GM12878 (cell line): Measurements from ENCODE around the gene VIPR1. TPM values are rescaled to one million over a fixed set of nuclear protein-coding genes. Genes with fewer than 3 reads are reported as not detected.

ENCODE experiments used
- ATAC-seq: fragments of 200-7000 bp; cut with Tn5 transposase; 3 replicates; pipeline ENCODE4 v1.9.1; 2020; ENCODE audit warnings: mild to moderate bottlenecking, moderate library complexity
- BruUV-seq: library from RNA; stranded (reverse); fragments of 400-500 nt; replicated peaks from 2 replicates; lab custom pipeline; 2021; lab: Mats Ljungman, UMichigan
- CTCF ChIA-PET: fragments of 300-600 bp; sonication (Branson Sonifier 250); formaldehyde crosslinking; extraction: SDS; loops from one replicate; lab custom pipeline; 2021; ENCODE audit warnings: inconsistent platforms; lab: Yijun Ruan, JAX
- POLR2A ChIA-PET: fragments of 350-600 bp; formaldehyde crosslinking; extraction: SDS; loops from one replicate; lab custom pipeline; 2021; ENCODE audit warnings: inconsistent platforms; lab: Charles Lee
- RAD21 ChIA-PET: fragments of 300-600 bp; sonication (Branson Sonifier 250); formaldehyde crosslinking; loops from one replicate; lab custom pipeline; 2023; ENCODE audit warnings: antibody characterized with exemption; ENCODE audit not compliant: unreplicated experiment; lab: Charles Lee
- SMC1A ChIA-PET: fragments of 300-600 bp; sonication (Branson Sonifier 250); formaldehyde crosslinking; loops from one replicate; lab custom pipeline; 2023; ENCODE audit not compliant: unreplicated experiment, uncharacterized antibody; lab: Charles Lee
- DNase-seq: peaks from one replicate; pipeline ENCODE4 v3.0.0-alpha.2; 2011; ENCODE audit warnings: low read depth, low spot score
- FAIRE-seq: peaks from 3 replicates; lab custom pipeline; 2011; peaks lifted over from hg19 to GRCh38; lab: Jason Lieb, UNC
- H2AFZ ChIP-seq: 2 replicates; pipeline ENCODE4 v1.6.0; 2011; ENCODE audit warnings: low read depth, low read length, control low read depth; ENCODE audit not compliant: control insufficient read depth
- H3K27ac ChIP-seq: 2 replicates; pipeline ENCODE4 v1.5.1; 2011; ENCODE audit warnings: control low read depth; ENCODE audit not compliant: control insufficient read depth, insufficient read depth
- H3K27me3 ChIP-seq, 2 experiments: replicated peaks in 1 of 2; 2 replicates each; pipeline versions ENCODE4 v1.6.0 to v1.6.1; 2011; ENCODE audit warnings: low read length in 1 of 2; ENCODE audit not compliant: control insufficient read depth in 2 of 2, insufficient read depth in 2 of 2
- H3K36me3 ChIP-seq, 2 experiments: 2 replicates each; pipeline ENCODE4 v1.5.1; 2011; ENCODE audit warnings: low read length in 1 of 2; ENCODE audit not compliant: control insufficient read depth in 2 of 2, insufficient read depth in 2 of 2
- H3K4me1 ChIP-seq: 2 replicates; pipeline ENCODE4 v1.6.1; 2011; ENCODE audit warnings: mild to moderate bottlenecking, low read length, moderate library complexity, mixed read lengths; ENCODE audit not compliant: control insufficient read depth, insufficient read depth
- H3K4me2 ChIP-seq: 2 replicates; pipeline ENCODE4 v1.6.0; 2011; ENCODE audit warnings: control low read depth; ENCODE audit not compliant: control insufficient read depth, insufficient read depth
- H3K4me3 ChIP-seq: fragments of 200-600 bp; sonication (generic); 2 replicates; pipeline ENCODE4 v1.5.1; 2016
- H3K79me2 ChIP-seq: 2 replicates; pipeline ENCODE4 v1.6.0; 2011; ENCODE audit warnings: low read length; ENCODE audit not compliant: control insufficient read depth, insufficient read depth
- H3K9ac ChIP-seq: 2 replicates; pipeline ENCODE4 v1.8.0; 2011; ENCODE audit warnings: low read length, control low read depth, mixed read lengths; ENCODE audit not compliant: control insufficient read depth, insufficient read depth
- H3K9me3 ChIP-seq: replicated peaks from 3 replicates; pipeline ENCODE4 v1.5.1; 2011; ENCODE audit warnings: mild to moderate bottlenecking, low read length; ENCODE audit not compliant: control insufficient read depth, insufficient read depth
- H4K20me1 ChIP-seq: 2 replicates; pipeline ENCODE4 v1.6.0; 2011; ENCODE audit not compliant: control insufficient read depth, insufficient read depth
- BHLHE40 ChIP-seq, 2 experiments: fragments of 450-650 bp in 1 of 2; IDR thresholded peaks; 2 replicates each; pipeline ENCODE4 v1.6.1; 2011 to 2017; ENCODE audit warnings: low read depth in 2 of 2, borderline replicate concordance in 1 of 2, improper control_type of control experiment in 1 of 2, low read length in 1 of 2, mild to moderate bottlenecking in 1 of 2
- CBFB ChIP-seq: IDR thresholded peaks from 2 replicates; pipeline ENCODE4 v1.6.1; 2016; ENCODE audit warnings: antibody characterized with exemption, low read depth
- ETV6 ChIP-seq, 2 experiments: fragments of 450-650 bp in 1 of 2; IDR thresholded peaks in 1 of 2; conservative IDR thresholded peaks in 1 of 2; 2 replicates each; pipeline ENCODE4 v1.6.1; 2014; ENCODE audit warnings: antibody characterized with exemption in 1 of 2, borderline replicate concordance in 1 of 2, low read depth in 1 of 2, mild to moderate bottlenecking in 1 of 2, moderate library complexity in 1 of 2
- HCFC1 ChIP-seq: fragments of 150-350 bp; IDR thresholded peaks from 2 replicates; pipeline ENCODE4 v1.6.1; 2014; ENCODE audit warnings: low read length
- SPI1 ChIP-seq: IDR thresholded peaks from 2 replicates; pipeline ENCODE4 v1.6.1; 2011; ENCODE audit warnings: low read depth, mild to moderate bottlenecking, low read length, moderate library complexity, borderline replicate concordance; ENCODE audit not compliant: insufficient read depth
- SREBF2 ChIP-seq: IDR thresholded peaks from 2 replicates; pipeline ENCODE4 v1.6.1; 2012; ENCODE audit warnings: mild to moderate bottlenecking, low read length
- SRF ChIP-seq, 2 experiments: IDR thresholded peaks; 2 replicates each; pipeline ENCODE4 v1.6.1; 2011; ENCODE audit warnings: low read depth in 2 of 2, low read length in 2 of 2, mild to moderate bottlenecking in 1 of 2, moderate library complexity in 1 of 2
- WGBS: methylation state at CpG from one replicate; pipeline ENCODE4 v1.1.6; 2016; ENCODE audit warnings: low lambda C conversion rate; ENCODE audit not compliant: insufficient replicate concordance, insufficient coverage; ENCODE audit errors: missing lambda C conversion rate; 5-methylcytosine and 5-hydroxymethylcytosine counted together
- in situ Hi-C: fragments of 300-500 bp; cut with MboI; formaldehyde crosslinking; loops from 9 replicates; pipeline ENCODE4 v1.14.3; 2018; ENCODE audit warnings: mixed read lengths
- intact Hi-C: fragments of 100-400 bp; cut with micrococcal nuclease; formaldehyde crosslinking; loops from one replicate; pipeline ENCODE4 v1.14.2; 2022; ENCODE audit not compliant: unreplicated experiment
- polyA plus RNA-seq, 11 experiments: library from polyadenylated mRNA; depleted of rRNA in 4 of 11; unstranded in 6 of 11; stranded (reverse) in 5 of 11; fragments of >200 nt; fragmentation: Nextera tagmentation in 4 of 11; fragmentation: Illumina TruSeq in 1 of 11; extraction: Ambion mirVana in 4 of 11; extraction: Trizol in 1 of 11; gene quantifications; 1 replicate in 1 of 11; 2 replicates in 10 of 11; pipeline versions ENCODE4 v1.2.1 to v1.2.3, GENCODE V29; 2011 to 2016; ENCODE audit warnings: inconsistent platforms in 2 of 11, missing spikeins in 2 of 11, low read depth in 1 of 11
- total RNA-seq, 4 experiments: library from RNA; depleted of rRNA in 3 of 4; stranded (reverse); fragments of >200 nt in 3 of 4; fragmentation: Illumina TruSeq in 1 of 4; extraction: Trizol in 1 of 4; gene quantifications; 2 replicates each; pipeline versions ENCODE4 v1.2.1 to v1.2.3, GENCODE V29; 2013 to 2021

The VIPR1 gene
- total and polyA plus RNA-seq, 10 of the 15 experiments (the other 5 are each of a cell fraction or from before 2014, with no cell fraction given), result 0.03 to 0.28 (median 0.12) TPM; not detected in 6

- 69% methylated on average over 4 of the region's 4 CpGs for WGBS
- FAIRE-seq (no peak), ATAC-seq (no peak), DNase-seq (no peak)
- RAD21 ChIA-PET, result no interaction called here
- POLR2A ChIA-PET, result no interaction called here
- Histone ChIP-seq H3K4me1 (no peaks in the 10 kb centered on the region), H3K27me3 (0 out of 4 replicates have a peak, but pooled peaks cover 0 to 1% of the 10 kb centered on the region in 2 experiments), H3K4me3 (no peak overlapping the region), H4K20me1 (no peaks in the 10 kb centered on the region), H2AFZ (no peak overlapping the region), H3K36me3 (no peaks in the 10 kb centered on the region), H3K9ac (no peak overlapping the region), H3K9me3 (no peaks in the 10 kb centered on the region), H3K27ac (no peak overlapping the region), H3K79me2 (no peaks in the 10 kb centered on the region), H3K4me2 (no peak overlapping the region)
- BruUV-seq, result no TSS peak
- CTCF ChIA-PET, result interaction anchor here (1.6 kb wide), 1 partner anchor 31 kb away, joined by 3 read pairs; no protein-coding TSS in a partner anchor
- intact Hi-C loops, result no loop called here
- in situ Hi-C loops, result no loop called here
- no peak for TF ChIP-seq HCFC1
- SMC1A ChIA-PET, result no interaction called here
Observed at GRCh38 chr3:42514876-42515275, 12.4 kb downstream of the VIPR1 start.

DNA sequence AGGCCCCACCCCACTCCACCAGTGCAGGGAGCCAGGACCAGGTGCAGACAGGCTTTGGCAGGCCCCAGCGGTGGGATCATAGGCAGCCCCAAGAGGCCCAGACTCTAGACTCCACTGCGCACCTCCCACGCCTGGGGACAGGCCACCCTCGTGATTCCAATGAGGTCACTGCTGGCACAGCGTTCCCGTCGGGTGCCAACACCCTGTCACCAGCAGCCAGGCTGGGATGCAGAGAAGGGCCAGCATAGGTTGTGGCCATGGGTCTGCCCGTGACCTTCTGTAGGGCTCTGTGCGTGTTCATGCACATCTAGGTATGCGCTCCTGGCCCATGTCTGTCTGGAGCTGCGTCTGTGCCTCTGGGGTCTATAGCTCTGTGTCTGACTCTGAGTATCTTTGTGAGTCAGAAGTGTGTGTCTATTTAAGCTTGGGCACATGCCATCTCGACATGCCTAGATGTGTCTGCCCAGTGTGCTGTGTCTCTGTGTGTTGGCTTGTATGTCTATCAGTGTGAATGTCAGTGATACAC lies 13.0 kb downstream of the VIPR1 start:
- CTCF ChIA-PET, result interaction anchor here (1.6 kb wide), 1 partner anchor 30 kb away, joined by 3 read pairs; no protein-coding TSS in a partner anchor
- 78% methylated on average over 8 of the region's 12 CpGs for WGBS
- intact Hi-C loops, result no loop called here
- H3K4me2 ChIP-seq, result no peak overlapping the region
- RAD21 ChIA-PET, result no interaction called here
- no peaks in the 10 kb centered on the region for H3K27me3 ChIP-seq
- H2AFZ ChIP-seq, result no peak overlapping the region
- SMC1A ChIA-PET, result no interaction called here
- TF ChIP-seq SRF (IDR thresholded peaks at IDR 0.05; ENCODE audit: low read depth in 2 of 2, low read length in 2 of 2) (no peak), SPI1 (no peak), CBFB (no peak), BHLHE40 (IDR thresholded peaks at IDR 0.05; ENCODE audit: borderline replicate concordance in 1 of 2, low read depth in 2 of 2, low read length in 1 of 2) (no peak), SREBF2 (no peak), ETV6 (conservative IDR thresholded peaks at IDR 0.05 in 1 of 2, IDR thresholded peaks at IDR 0.05 in 1 of 2; ENCODE audit: borderline replicate concordance in 1 of 2, low read depth in 1 of 2) (no peak)
- TF ChIP-seq, all 136 proteins: peak for 0
- H3K9ac ChIP-seq, result no peak overlapping the region
- no peaks in the 10 kb centered on the region for H3K36me3 ChIP-seq
- H3K4me3 ChIP-seq, result no peak overlapping the region
- H4K20me1 ChIP-seq, result no peaks in the 10 kb centered on the region
- in situ Hi-C loops, result no loop called here
- H3K27ac ChIP-seq, result no peak overlapping the region
- H3K4me1 ChIP-seq, result no peaks in the 10 kb centered on the region
- no peak for ATAC-seq
- POLR2A ChIA-PET, result no interaction called here
- no TSS peak for BruUV-seq
- H3K79me2 ChIP-seq, result no peaks in the 10 kb centered on the region
- DNase-seq, result no peak
- no peaks in the 10 kb centered on the region for H3K9me3 ChIP-seq
- no peak for FAIRE-seq
